ENCODE measurements around the gene SC5D.

SC5D gene

DNA sequence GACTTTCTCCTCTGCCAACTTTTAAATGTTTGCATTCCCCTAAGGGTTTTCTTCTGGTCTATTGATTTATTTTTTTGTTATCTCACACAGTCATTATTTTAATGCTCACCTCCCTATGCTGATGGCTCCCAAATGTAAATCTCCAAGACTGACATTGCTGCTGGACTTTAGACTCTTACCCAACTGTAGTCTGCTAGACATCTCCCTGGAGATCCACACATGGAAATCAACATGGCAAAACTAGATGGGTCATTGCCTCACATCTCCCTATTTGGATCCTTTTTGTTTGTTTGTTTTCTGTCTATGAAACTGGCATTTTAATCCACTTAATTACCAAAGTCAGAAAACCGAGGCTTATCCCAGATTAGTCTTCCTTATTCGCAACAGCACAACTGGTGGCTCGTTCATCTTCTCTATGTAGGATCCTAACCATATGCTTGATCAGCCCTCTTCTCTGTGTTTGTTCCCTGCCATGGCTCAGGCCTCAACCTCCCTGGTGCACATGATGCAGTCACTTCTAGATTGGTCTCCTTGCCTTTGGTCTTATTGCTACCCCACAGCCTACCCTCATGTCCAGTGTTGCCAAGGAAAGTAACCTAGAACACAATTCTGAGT is 37.3 kb downstream of the SC5D start:
- no peak for DNase-seq

GRCh38 chr11:121330614-121331435 is 38.3 kb downstream of the SC5D start:
- DNase-seq: no peak

DNA sequence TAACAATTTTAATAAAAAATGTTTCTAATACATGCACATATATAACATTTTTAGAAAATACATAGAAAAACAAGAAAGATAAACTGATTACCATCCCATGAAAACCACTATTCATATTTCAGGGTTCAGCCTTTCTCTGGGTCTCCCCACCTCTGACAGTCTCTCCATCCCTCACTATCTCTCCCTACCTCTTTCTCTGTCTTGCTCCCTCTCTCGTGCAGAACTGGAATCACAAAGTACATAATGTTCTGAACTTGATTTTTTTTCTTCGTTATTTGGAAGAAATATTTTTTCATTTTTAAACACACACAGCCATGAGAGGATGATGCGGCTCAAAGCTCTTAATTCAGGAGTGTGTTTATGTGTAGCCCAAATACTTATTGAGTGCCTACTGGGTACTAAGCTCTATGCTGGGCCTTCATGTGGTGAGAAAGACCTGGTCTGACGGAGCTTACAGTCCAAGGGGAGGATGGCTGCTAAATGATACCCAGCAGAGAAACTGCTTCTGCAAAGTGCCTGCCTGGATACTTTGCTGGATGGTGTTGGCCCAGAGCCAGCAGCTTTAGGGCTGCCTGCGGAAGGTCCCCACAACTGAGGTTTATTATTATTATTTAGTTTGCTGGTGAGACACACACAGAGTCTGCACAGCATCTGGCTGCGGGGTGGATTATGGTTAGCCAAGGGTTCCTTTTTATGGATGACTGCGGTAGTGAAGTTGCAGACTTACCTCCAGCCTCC is 42.6 kb downstream of the SC5D start:
- no peak for DNase-seq

DNA sequence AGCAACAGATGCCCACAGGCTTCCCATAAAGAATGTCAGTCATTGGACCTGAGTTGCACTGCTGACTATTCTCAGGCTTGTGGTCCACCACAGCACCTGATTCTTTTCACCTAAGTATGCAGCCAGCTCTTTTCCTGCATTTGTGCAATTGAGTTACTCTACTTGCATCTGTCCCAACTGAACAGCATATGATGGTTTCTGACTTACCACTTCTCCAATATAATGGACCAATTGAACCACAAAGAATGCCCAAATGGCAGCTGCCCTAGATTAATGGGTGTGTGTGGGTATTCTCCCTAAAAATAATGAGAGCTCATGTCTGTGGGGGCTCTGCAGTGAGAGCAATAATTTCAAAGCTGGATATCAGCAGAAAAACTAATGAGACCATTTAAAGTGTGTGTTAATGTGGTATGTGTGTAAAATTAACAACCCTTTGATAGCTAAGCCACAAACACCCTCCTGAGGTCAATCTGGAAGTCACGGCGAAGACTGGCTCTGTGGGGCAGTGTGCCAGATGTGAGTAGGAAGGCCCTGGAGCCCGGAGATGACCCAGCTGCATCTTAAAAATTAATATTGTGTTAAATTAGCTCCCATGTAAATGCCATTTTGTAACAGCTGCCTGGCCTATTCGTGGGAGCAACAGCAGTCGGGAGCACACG is 43.8 kb downstream of the SC5D start:
- DNase-seq: no peak

DNA sequence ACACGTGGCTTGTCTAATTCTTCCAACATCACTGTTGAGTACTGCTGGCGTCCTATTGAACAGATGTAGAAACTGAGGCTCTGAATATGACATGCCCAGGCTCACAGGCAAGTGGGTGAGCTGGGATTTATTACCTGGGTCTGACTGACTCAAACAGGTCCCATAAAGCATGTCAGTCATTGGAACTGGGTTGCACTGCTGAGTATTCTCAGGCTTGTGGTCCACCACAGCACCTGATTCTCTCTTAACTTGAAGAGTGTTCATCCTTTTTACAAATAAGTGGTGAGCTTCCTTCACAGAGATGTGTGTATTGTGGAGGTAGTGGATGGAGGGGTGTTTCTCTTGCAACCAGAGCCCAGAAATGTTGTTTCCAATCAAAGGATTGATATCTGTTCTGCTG is 44.5 kb downstream of the SC5D start:
- DNase-seq: no peak

- no peak for DNase-seq
Measured at GRCh38 chr11:121337740-121338272, 45.2 kb downstream of the SC5D start.

DNA sequence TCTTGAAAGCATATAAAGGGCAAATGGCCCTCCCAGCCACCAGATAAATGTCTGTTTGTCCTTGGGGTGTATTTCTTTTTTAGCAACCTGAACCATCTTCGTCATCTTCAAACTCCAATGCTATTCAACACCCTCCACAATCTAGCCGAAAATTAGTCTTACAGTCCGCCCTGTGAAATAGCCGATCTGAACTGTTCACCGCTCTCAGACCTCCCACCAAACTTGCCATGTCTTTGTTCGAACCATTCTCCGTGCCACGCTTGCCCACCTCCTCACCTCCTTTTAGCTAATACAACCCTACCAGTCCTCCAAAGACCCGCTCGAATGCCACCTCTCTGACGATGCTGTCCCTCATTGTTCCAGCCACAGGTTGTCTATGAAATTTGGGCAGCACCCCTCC is 46.0 kb downstream of the SC5D start:
- DNase-seq: no peak

DNA sequence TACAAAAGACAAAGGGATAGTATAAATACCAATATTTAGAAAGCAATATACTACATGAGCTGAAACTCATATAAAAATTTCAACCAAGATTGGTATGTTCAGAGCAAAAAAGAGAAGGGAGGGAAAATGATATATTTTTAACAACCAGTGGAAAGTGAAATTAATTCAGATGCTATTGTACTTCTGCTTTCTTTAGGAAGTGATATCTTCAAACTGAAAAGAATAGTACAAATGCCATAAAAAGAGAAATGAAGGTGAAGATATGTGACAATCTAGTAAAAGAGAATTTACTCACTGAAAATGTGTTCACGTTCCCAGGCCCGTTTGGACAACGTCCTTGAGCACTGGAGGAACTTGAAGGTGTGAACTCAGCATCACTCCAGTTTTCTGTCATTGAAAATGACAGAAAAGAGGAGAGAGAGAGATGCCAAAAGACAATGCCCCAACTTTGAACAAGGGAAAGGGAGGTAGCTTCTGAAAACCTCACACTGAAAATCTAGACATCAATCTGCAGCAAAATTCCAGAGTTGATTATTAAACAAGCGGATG is 47.5 kb downstream of the SC5D start:
- no peak for DNase-seq

DNA sequence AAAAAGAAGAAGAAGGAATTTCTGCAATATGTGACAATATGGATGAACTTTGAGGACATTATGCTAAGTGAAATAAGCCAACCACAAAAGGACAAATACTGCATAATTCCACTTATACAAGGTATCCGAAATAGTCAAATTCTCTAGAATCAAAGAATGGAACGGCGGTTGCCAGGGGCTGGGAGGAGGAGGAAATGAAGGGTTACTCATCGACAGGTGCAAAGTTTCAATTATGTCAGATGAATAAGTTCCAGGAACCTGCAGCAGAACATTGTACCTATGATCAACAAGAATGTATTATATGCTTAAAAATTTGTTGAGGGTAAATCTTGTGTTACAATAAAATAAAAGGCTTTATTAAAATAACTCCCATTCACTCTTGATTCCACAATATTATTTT is 49.0 kb downstream of the SC5D start:
- DNase-seq: no peak

DNA sequence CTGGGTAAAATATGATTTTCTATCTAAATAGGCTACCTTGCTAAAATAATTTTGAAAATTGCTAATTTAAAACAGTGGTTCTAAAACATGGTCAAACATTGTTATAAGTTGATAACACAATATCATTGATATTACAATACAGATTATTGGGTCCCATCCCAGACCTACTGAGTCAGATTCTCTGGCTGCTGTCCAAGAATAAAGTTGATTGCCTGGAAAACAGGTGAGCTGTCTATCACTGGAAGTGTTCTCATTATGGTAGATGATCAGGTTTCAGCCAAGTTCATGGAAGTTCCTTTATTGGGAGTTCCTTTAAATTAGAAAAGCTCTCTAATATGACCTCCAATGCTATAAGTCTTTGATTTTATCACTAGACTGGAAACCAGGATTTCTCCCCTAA is 52.3 kb downstream of the SC5D start:
- no peak for DNase-seq

DNA sequence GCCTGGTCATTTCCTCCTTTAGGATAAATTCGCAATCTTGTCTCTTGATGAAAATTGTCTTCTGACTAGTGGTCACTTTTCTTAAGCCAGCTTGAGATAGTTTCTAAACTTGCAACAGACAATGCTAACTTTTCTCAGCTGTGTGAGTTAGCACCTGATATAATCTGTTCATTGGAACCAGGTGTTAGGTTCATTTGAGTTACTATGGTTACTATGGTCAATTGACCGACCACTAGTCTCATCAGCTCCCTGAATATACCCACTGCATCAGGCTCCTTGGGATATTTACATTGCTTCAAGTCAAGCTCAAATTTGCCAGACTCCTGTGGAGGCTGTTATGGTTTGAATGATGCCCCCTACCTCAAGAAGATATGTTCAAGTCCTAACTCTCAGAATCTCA is 54.5 kb downstream of the SC5D start:
- no peak for DNase-seq

DNA sequence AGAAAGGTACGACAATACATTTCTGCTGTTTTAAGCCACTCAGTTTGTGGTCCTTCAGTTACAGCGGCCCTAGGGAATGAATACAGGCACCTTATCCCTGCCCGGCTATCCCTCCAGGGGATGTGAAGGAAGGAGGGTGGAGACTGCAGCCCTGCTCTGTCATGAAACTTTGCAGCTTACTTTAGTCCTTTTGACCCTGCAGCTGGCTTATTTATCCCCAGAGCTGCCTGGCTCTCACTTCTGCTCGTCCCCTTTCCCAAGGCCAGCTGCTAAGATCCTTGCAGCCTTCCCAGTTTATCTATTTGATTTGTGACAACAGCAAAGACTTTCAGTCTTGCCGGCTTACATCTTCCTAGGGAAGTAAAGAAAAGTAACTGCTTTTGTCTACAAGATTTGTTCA is 55.2 kb downstream of the SC5D start:
- no peak for DNase-seq

DNA sequence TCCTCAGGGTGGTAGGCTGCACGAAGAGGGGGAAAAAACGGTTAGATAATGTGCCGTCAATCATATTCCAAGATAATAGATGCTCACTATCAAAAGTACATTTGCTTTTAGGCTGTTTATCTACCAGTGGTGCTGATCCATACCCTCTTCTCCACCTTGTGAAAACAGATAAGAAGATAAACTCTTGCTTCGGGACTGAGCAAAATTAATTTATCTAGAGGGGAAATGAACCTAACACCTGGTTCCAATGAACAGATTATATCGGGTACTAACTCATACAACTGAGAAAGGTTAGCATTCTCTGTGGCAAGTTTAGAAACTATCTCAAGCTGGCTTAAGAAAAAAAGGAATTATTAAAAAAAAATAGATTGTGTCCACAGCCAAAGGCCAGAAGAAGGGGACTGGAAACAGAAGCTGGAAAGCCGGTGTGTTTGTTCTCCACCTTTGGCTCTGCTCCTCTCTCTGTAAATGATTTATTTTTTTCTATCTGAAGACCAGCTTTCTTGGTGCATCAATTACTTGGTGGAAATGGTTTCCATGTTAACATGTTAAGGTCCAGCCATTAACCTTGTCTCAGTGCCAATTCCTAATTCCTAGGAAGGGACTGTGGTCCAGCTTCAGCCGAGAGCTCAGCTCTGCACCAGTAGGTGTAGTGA is 55.8 kb downstream of the SC5D start:
- no peak for DNase-seq

- DNase-seq: no peak
Measured at GRCh38 chr11:121349790-121350189, 57.2 kb downstream of the SC5D start.

GRCh38 chr11:121350314-121351082 is 57.9 kb downstream of the SC5D start:
- DNase-seq: no peak

- no peak for DNase-seq
Measured at GRCh38 chr11:121351083-121351630, 58.6 kb downstream of the SC5D start.

GRCh38 chr11:121352251-121352891 is 59.8 kb downstream of the SC5D start:
- DNase-seq: no peak

GRCh38 chr11:121354192-121354591 is 61.6 kb downstream of the SC5D start:
- no peak for DNase-seq

GRCh38 chr11:121356357-121356756 is 63.8 kb downstream of the SC5D start:
- no peak for DNase-seq
